ENCODE data around the gene NRXN3.

NRXN3 gene

GRCh38 chr14:78788467-78789360 is 618.5 kb downstream of the NRXN3 start:
- in situ Hi-C loops (cut with HindIII; ENCODE audit: low sequenced_read_pairs), result no loop called here
- TF ChIP-seq, protein P1, sequence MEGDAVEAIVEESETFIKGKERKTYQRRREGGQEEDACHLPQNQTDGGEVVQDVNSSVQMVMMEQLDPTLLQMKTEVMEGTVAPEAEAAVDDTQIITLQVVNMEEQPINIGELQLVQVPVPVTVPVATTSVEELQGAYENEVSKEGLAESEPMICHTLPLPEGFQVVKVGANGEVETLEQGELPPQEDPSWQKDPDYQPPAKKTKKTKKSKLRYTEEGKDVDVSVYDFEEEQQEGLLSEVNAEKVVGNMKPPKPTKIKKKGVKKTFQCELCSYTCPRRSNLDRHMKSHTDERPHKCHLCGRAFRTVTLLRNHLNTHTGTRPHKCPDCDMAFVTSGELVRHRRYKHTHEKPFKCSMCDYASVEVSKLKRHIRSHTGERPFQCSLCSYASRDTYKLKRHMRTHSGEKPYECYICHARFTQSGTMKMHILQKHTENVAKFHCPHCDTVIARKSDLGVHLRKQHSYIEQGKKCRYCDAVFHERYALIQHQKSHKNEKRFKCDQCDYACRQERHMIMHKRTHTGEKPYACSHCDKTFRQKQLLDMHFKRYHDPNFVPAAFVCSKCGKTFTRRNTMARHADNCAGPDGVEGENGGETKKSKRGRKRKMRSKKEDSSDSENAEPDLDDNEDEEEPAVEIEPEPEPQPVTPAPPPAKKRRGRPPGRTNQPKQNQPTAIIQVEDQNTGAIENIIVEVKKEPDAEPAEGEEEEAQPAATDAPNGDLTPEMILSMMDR (IDR thresholded peaks at IDR 0.05; ENCODE audit: low read depth, low read length, missing control alignments), result no peak
- DNase-seq (ENCODE audit: low read depth), result no peak
- no peak overlapping the region for H3K4me3 ChIP-seq (ENCODE audit: low read depth, low read length)

DNA sequence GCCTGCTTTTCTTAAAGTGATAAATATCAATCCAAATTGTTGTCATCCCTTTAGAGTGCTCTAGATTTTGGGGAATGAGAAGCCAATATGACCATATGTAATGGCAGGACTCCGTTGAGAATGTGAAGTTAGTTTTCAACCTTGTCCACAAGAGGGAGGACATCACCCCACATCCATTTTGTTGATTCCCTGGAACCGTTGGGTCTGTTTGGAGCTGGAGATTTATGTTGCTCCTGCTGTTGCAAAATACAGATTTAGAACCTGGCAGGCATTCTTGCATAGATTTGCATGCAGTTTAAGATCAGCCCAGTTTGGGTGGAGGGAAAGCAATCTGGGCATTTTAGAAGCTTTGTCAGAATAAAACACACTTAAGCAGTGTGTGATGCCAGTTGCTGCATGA is 620.1 kb downstream of the NRXN3 start:
- in situ Hi-C loops (cut with HindIII; ENCODE audit: low sequenced_read_pairs), result no loop called here
- no peak overlapping the region for H3K4me3 ChIP-seq (ENCODE audit: low read depth, low read length)
- TF ChIP-seq, protein P1 (IDR thresholded peaks at IDR 0.05; ENCODE audit: low read depth, low read length, missing control alignments), result peak; percentile 24
- DNase-seq (ENCODE audit: low read depth), result no peak

DNA sequence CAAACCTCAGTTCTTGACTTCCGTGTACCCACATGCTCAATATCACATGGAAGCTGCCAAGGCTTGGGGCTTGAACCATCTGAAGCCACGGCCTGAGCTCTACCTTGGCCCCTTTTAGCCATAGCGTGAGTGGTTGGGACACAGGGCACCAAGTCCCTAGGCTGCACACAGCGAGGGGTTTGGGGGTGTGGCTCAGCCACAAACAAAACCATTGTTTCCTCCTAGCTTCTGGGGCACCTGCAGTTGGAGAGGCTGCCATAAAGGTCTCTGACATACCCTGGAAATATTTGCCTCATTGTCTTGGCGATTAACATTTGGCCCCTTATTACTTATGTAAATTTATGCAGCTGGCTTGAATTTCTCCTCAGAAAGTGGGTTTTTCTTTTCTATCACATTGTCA is 628.6 kb downstream of the NRXN3 start:
- TF ChIP-seq, protein P1 (IDR thresholded peaks at IDR 0.05; ENCODE audit: low read depth, low read length, missing control alignments), result no peak
- in situ Hi-C loops (cut with HindIII; ENCODE audit: low sequenced_read_pairs), result no loop called here
- H3K4me3 ChIP-seq (ENCODE audit: low read depth, low read length), result no peak overlapping the region
- DNase-seq (ENCODE audit: low read depth), result no peak

DNA sequence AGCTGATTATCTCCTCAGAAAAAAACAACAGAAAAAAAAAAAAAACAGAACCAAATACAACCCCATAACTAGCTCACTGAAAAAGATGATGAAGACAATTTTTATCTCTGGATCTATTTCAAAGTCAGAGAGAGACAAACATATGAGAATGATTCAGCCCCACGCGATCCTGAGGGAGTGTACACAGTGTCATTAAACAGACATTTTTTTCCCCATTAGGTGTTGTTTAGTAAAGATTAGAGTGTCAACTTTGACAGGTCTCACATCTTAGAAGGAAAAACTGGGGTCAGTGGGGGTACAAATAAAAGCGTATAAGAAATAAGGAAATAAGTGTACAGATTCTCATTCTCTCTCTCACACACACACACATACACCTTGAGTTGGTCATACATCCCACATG is 635.4 kb downstream of the NRXN3 start:
- TF ChIP-seq, protein P1 (IDR thresholded peaks at IDR 0.05; ENCODE audit: low read depth, low read length, missing control alignments), result no peak
- H3K4me3 ChIP-seq (ENCODE audit: low read depth, low read length), result no peak overlapping the region
- no peak for DNase-seq (ENCODE audit: low read depth)
- in situ Hi-C loops (cut with HindIII; ENCODE audit: low sequenced_read_pairs), result no loop called here

DNA sequence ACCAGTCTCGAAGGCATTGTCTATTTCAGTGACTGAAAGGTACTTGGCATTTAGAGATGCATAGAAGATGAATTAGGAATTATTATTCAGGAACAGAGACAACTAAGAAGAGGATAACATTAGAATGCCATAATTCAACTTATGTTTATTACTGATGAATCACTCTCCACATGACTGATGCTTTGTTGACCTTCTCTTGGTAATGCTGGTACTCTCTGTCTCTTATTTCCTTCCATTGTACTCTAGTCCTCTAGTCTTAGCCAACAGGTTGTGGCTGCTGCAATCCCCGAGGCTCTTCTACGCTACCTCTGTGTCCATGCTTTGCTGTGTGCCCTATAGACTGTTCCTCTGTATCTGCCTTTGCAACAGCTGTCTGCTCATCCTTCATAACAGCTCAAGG is 652.9 kb downstream of the NRXN3 start:
- TF ChIP-seq, protein P1 (IDR thresholded peaks at IDR 0.05; ENCODE audit: low read depth, low read length, missing control alignments), result no peak
- in situ Hi-C loops (cut with HindIII; ENCODE audit: low sequenced_read_pairs), result no loop called here
- no peak overlapping the region for H3K4me3 ChIP-seq (ENCODE audit: low read depth, low read length)
- DNase-seq (ENCODE audit: low read depth), result no peak

DNA sequence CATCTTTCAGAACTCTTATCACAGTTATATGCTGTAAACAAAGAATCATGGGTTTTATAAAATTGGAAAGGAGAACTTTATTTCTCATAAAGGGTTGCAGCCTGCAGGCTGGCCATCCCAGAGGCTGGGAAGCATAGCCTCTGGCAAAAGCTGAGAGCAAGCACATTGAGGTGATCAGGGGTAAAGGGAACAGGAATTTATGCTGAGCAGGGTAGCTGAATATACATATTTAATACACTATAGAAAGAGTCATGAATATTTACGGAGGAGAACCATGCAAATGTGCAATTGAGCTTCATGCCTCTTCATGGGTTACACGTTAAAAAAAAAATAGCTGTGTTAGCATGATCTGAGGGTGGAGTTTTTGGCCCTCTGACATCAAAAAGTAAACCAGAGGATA is 653.3 kb downstream of the NRXN3 start:
- TF ChIP-seq, protein P1 (IDR thresholded peaks at IDR 0.05; ENCODE audit: low read depth, low read length, missing control alignments), result no peak
- no peak overlapping the region for H3K4me3 ChIP-seq (ENCODE audit: low read depth, low read length)
- in situ Hi-C loops (cut with HindIII; ENCODE audit: low sequenced_read_pairs), result no loop called here
- DNase-seq (ENCODE audit: low read depth), result no peak

Measured in astrocyte of the cerebellum (primary cell).